ENCODE data around the gene RPS14.
"Not testable (repeated sequence)": the region's sequence is repeated elsewhere in the genome, so short reads cannot be mapped to it uniquely, and the experiment has no call there.

Gene RPS14

DNA sequence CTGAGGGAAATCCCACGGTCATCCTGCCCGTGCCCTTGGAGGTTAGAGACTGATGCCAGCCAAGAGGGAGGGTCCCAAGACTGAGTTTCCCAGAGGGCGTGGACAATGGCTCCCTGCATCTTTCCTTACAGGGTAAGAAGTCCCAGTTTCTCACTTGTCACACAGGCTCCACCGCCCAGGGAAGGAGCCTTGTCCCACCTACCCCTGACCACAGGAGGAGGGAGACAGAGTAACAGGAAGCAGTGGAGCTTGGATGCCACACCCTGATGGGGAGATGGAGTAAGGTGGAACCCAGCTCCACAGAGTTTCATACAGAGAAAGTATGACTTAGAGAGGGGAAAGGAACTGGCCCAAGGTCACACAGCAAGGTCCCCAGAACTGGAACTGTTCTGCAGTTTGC is 27.5 kb downstream of the RPS14 start:
- TF ChIP-seq CTCF (conservative IDR thresholded peaks at IDR 0.05): no peak
- no peak overlapping the region for H3K27ac ChIP-seq

- no peak for TF ChIP-seq CTCF (conservative IDR thresholded peaks at IDR 0.05)
- no peak overlapping the region for H3K27ac ChIP-seq
Measured at GRCh38 chr5:150419630-150420270, 29.8 kb downstream of the RPS14 start.

GRCh38 chr5:150413902-150414790 is 35.4 kb downstream of the RPS14 start:
- H3K27ac ChIP-seq: not testable (repeated sequence)

DNA sequence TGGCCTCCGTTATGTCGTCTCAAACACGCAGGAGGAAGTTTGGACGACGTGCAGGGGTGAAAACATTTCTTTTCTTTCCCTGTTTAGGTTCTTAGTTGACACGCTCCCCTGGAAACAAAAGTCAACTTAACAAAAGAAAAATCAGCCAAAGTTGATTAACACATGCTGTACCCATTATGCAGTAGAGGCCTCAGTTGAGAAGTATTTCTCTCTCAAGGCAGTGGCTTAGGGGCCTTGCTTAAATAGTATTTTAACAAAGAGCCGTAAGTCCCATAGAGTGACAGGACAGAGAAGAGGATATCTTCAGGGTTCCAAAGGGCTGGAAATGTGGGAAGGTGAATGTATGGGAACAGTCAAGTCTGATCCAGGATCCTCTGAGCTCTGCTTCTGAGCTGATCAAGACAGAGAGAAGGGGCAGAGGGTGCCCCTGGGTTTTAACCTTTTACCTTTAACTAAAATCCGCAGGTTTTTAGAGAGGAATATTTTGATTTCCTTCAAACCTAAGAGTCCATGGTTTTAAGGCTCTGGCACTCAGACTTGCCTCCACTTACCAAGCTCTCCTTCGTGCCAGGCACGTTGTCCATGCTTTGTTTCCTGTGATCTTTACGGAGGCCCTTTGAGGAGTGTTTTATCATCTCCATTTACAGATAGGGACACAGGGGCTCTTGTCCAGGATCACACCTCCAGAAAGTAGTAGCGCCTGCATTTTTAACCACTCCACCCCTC is 36.2 kb downstream of the RPS14 start:
- no peak overlapping the region for H3K27ac ChIP-seq
- no peak for TF ChIP-seq CTCF (conservative IDR thresholded peaks at IDR 0.05)

- no peak for TF ChIP-seq CTCF (conservative IDR thresholded peaks at IDR 0.05)
- H3K27ac ChIP-seq: no peak within 1 kb of the TSS
Measured at GRCh38 chr5:150412319-150413175, 37.0 kb downstream of the RPS14 start, which contains the start of gene CD74. TSS of gene CD74 (minus strand) at chr5:150412910. CDS start at chr5:150412749, 161 bp downstream.

- H3K27ac ChIP-seq: peak overlapping the region; percentile 55; the same call in 1 of the 2 replicates
- no peak for TF ChIP-seq CTCF (conservative IDR thresholded peaks at IDR 0.05)
Measured at GRCh38 chr5:150411245-150411979, 38.1 kb downstream of the RPS14 start.

Measured in VCaP (cell line).